GM20000 (cell line): Measurements from ENCODE around the gene LRIT2.

Experiments used
- DNase-seq: peaks from one replicate; pipeline ENCODE4 v3.0.0; 2012; ENCODE audit warnings: low spot score
- CTCF ChIP-seq: IDR thresholded peaks from 2 replicates; pipeline ENCODE4 v1.5.1; 2012; ENCODE audit warnings: mild to moderate bottlenecking, control low read depth; ENCODE audit errors: extremely low read depth, missing control alignments

LRIT2 gene

DNA sequence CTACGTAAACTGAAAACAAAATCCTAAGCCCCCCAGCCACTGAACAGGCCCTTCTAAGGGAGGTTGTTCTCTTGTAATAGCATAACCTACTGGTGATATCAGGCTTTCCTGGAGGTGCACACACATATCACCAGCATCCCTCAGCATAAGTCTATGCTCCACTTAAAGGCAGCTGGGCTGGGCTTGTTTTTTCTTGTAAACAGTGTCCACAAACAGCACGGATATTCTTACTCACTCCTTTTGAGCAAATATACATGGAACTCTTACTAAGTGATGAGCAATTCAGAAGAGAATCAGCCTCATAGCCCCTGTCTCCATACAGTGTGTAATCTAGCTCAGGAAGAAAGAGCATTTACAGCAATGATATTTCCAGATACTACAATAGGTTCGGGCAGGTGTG, 13.6 kb upstream of the LRIT2 start:
- no peak for DNase-seq

DNA sequence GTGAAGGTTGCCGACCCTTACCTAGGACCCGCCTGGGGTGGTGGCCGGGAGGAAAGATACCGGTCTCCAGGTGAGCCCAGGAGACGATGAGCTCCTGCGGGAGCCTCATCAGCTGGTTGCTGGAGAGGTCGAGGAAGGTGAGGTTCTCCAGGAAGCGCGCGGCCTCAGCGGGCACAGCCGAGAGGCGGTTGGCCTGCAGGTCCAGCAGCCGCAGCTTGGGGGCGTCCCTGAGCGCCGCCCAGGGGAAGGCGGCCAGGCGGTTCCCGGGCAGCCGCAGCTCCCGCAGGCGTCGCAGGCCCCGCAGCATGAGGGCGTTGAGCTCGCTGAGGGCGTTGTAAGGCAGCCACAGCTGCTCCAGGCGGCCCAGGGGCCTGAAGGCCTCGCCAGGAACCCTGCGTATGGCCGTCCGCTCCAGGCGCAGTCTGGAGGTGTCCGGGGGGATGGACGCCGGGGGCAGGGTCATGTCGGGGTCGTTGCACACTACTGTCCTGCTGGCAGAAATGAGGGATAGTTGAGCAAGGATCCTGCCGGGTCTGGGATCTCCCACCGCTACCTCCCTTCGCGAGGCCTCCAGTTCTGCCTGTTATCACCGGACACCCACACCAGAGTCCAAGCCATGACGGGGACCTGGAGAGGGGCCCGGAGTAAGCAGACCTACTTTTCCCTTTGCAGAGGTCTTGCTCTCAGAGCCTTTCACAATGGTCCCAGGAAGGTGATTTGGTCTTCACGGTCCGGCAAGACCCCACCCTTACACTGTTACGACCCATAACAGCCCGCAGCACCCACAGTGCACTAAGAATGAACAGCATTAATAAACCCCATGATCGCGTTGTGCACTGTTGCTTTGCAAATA, 12.1 kb upstream of the LRIT2 start:
- TF ChIP-seq CTCF: no peak
- no peak for DNase-seq

More for the DNA sequence above, 13.6 kb upstream of the LRIT2 start:
- TF ChIP-seq CTCF: no peak

GRCh38 chr10:84236807-84237198, 11.5 kb upstream of the LRIT2 start:
- no peak for TF ChIP-seq CTCF
- DNase-seq: no peak

DNA sequence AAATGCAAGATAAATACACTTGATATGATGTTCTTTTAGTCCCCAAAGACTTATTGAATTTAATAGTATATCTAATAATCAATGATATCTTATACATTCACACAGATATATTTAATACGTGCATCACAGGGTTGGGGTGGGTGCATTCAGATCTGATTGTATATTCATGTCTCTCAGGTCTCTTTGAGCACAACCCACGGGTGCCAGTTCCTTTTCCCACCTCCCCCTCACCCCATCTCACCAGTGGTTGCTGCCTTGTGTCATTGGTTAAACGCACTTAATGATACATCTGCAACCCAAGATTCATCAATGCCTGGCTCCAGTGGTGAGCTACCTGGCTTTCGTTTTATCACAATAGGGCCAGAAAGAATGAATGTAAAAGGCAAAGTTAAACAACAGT, 9.8 kb upstream of the LRIT2 start:
- TF ChIP-seq CTCF: no peak
- no peak for DNase-seq

DNA sequence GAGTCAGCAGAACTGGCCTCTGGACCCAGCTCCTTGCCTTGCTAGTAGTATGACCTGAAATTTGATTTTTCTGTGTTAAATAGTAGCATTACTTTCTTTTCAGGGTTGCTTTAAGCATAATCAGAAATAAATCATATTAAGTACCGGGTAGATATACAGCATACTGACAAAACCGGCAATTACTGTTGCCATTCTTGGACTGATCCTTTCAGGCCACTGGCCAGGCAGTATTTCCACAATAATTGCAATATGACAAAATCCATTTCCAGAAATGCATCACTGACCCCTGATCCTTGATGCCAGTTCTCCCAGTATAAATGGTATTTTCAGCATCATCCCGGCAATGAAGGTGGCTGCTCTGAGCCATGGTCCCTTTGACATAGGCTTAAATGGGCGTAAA, 9.1 kb upstream of the LRIT2 start:
- no peak for TF ChIP-seq CTCF
- no peak for DNase-seq

DNA sequence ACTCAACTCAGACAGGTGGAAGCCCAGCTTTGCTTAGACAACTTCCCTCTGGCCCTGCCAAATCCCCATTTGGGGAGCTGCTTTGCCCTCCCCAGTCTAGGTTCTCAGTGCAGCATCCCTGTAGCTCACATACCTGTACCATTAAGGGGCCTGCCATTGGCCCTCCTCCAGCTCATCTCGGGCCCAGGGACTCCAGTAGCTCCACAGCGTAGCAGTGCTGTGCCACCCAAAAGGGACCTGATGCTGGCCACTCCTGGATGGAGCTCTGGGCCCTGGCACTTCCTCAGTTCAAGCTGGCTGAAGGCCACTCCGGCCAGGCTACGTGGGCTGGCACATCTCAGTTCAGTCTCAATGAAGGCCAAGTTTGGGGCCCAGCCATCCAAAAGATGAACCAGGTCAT, 8.6 kb upstream of the LRIT2 start:
- no peak for DNase-seq
- no peak for TF ChIP-seq CTCF

GRCh38 chr10:84232376-84232775, 7.0 kb upstream of the LRIT2 start:
- no peak for TF ChIP-seq CTCF

More at GRCh38 chr10:84232376-84232775, 7.0 kb upstream of the LRIT2 start:
- no peak for DNase-seq
